Measurements from ENCODE around the gene PREX1.
A peak's percentile ranks its signal among the peaks of the same experiment; 100 is the strongest.

The PREX1 gene

DNA sequence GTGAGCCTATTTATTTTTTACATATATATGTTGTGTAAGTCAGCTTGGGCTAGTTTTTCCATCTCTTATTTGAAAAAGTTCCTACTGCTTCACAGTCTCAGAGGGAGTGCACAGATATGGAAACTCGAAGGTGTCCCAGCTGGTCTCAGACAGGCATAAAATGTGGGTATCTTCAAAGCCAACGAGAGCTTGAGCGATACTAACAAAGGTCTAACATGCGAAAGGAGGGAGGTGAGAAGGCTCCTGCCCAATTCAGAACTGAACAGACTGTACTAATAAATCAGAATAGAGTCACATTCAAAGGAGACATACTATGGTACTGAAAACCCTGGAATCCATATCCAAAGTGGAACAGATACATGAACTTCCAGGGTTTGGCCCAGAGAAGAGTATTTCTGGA lies 113.0 kb downstream of the PREX1 start:
- no peak for DNase-seq

DNA sequence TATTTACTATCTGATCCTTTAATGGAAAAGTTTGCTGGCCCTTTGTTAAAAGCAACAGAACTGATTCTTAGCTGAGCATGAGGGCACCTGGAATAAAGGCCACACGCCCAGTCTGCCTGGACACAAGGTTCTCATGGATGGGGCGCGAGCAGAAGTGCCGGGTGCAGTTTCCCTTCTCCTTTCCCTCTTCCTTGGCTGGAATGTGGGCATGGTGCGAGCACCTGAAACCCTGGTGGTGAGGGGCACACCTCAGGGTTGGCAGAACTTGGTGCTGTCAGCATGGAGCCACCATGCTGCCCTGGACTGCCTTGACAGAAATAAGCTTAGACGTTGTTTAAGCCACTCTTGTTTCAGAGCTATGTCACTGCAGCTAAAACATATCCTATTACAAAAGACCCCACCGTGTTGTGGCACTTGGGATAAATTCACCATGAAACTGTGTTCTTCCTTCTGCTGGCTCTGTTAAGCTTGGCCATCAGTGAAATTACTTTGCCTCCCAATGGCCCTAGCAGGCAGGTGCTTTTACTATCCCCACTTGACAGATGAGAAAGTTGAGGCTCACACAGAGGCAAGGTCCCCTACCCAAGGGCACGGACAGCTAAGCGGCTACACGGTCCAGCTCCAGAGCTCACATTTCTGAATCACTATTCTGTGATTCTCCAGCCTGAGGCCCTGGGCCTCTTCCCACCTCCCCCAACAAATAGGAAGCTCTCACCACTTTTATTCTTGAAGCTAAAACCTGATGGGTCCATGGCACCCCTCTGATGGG lies 115.9 kb downstream of the PREX1 start:
- DNase-seq = no peak

DNA sequence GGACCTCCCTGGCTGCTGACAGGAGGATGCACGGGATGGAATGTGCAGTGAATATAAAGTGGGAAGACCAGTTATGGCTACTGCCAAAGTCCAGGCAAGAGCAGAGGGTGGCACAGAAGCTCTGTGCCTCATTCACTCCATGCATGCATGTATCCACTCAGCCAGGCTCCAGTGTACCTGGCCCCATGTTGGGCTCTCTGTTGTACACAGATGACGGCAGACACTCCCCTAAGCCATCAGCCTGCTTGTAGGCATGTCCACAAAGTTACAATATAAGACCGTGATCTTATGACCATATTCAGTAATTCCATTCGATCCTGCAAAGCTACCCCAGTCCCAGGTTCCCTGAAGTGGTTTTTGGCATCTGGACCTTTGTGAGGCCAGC lies 116.8 kb downstream of the PREX1 start:
- no peak for DNase-seq

DNA sequence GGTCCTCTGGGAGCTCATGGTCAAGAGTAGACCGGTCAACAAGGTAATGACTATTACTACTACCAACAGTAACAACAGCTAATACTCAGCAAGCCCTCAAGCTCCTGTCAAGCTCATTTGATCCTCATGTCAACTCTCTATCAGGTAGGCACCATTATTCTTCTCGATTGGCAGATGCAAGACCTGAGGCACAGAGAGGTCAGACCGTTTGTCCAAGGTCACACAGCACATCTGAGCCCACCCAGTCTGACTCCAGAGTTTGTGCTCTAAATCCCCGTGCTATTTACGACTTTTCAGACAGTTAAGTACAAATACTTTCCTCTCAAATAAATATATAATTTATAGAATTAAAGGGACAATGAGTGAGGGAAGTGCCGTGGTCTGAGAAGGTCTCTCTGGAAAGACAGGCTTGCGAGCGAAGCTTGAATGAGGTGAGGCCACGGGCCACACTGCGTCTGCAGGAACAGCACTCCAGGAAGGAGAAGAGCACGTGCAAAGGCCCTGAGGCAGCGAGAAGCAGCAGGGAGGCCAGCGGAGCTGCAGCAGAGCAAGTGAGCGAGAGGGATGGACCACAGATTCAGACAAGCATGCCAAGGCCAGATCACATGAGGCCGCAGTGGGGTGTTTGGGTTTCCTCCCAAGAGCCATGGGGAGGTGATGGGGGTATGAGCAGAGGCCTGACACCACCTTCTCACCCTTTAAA lies 117.3 kb downstream of the PREX1 start:
- DNase-seq = no peak

DNA sequence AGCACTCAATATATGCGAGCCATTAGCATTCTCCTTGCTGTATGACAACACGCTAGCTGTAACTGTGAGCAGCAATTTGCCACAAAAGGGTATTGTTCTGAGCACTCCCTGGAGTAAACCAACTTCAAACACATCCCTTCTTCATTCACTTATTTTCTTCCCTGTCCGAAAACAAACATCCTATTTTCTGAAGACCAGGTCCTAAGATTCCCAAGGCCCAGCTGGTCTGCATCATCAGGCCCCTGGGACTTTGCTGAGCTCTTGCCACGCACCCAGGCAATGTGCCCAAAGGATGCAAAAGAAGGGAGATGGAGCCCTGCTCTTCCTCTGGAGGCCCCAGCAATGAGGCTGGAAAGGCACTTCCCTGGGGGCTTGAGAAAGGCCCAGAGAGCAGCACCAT lies 118.1 kb downstream of the PREX1 start:
- no peak for DNase-seq

DNA sequence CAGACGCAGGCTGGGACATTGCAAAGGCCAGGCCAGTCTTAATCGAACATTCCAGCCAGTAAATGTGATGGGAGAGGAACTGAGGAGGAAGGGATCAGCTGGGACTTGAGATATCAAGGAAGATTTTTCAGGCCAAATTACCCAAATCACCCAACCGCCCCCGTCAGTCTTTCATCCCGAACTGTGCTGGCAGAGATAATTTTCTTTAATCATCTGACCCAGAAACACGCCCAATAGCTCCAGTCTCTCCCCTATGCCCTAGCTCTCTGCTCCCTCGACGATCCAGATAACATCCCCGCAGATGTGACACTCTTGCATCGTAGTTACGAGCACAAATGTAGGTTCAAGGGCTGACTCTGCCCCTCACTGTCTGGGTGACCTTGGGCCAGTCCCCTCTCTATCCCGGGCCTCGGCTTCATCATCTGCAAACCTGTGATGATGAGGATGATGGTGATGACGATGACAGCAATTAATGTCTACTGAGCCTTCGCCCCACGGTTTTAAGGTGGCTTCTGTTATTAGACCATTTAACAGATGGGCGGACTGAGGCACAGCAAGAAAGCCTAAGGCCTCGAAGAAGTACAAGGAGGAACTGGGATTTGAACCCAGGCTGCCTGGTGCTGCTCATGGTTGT lies 118.6 kb downstream of the PREX1 start:
- DNase-seq = no peak

DNA sequence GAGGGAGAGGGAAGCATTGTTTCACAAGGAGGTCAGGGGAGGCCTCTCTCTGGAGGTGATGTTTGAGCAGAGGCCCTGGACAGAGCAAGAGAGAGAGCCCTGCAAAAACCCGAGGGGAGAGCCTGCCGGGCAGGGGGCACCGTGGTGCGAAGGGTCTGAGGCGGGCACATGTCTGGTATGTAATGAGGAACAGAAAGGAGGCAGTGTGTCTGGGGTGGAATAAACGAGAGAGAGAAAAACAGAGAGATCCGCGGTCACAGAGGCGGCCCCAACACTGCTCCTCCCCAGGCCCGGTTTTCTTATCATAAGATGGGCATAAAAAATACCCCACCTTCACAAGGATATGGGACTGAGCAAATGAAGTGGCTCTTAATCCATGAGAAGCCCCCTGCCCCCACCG lies 119.2 kb downstream of the PREX1 start:
- DNase-seq = no peak

DNA sequence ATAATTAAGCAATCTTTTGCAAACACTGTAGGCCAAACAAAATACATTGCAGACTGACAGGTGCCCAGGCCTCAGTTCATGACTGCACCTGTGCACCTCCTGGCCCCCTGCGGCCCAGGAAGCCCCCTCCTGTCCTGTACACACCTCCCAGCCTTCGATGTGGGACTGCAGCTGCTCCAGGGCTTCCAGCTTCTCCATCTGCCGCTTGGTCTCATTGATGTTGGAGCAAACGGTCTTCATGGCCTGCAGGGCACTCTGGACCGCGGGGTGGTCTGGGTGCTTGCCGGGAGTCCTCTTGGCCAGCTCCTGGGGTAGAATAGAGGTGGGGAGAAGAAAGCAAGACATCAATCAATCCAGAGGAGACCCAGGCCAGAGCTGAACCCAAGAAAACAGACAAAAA lies 119.7 kb downstream of the PREX1 start:
- no peak for DNase-seq

DNA sequence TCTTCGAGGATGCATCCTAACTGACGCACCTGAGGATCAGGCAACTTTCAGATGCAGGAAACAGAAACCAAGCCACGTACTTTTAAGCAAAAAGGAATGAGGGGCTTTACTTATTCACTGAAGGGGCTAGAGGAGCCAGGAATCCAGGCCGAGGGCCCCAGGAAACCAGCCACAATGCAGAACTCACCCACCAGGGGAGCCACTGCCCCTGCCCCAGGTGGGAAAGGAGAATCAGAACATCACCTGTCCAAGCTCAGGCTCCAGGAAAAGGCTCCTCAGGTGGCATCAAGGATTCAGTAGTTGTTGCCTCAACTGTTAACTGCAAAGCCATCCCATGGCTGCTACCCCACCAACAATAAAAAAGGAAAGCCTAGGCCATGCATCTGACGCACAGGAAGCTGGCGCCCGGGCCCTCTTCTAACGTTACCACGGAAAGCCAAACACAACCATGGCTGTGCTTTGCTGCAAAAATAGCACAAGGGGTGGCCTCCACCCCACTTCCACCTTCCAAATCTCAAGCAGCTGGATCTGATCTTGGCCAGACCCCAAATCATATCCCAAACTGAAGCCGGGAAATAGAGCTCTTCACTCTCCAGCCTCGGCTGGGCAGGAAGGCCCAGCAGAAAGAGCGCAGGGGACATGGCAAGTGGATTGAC lies 121.0 kb downstream of the PREX1 start:
- DNase-seq = no peak

DNA sequence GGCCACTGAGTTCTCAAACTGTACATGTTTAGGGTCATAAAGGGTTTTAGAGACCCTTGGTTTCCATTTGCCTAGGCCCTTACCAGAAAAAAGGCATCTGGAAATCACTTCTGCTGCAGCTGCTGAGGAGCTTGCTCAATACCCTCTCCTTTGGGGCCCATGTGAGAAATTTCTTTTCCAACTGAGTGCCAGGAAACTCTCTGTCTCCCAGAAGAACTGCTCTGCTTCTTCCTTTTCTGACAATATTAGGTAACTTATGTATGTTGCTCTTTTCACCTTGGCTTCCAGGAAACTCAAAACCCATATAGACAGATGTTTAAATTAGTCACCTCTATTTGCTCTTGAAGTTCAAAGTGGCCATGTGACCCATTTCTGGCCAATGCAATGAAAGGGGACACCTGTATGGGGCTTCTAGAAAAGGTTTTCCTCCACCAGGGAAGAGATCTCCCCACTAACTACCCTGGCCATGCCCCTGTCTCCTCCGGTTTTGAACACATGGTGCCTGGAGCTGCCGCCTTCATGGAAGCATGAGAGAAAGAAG lies 121.6 kb downstream of the PREX1 start:
- DNase-seq = no peak

DNA sequence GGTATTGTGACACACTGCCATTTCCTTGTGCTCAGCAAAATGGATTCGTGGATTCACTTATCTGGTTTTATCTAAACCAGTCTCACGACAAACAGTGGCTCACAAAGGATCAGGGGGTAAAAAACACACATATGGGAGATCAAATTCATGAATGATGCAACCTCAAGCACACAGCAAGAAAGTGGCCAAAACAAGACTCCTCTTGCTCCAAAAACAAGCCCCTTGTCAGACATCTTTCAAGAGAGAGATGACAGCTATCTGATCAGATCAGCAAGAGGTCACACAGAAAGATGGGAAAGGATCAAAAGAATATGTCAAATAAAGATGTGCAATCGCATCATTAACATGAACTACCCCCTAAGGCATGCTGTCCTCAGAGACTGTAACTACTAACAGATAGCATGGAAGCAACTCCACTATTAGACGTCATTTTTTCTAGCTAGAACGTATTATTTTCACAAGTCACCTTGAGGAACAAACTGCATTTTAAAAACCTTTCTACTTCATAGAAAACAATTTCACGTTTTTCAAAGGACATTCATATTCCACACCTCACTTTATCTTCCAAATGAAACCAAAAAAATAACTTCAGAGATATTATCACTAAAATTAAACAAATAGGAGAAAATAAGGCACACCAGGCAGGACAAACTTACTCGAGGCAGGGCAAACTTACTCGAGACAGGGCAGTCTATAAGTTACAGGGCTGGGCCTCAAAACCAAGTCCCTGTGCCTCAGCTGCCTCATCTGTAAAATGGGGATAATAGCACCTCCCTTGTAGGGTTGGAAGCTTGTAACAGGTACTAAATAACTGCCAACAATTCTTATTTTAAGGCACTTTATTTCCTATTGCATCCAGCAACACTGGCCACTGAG lies 122.3 kb downstream of the PREX1 start:
- peak; percentile 58 for DNase-seq

DNA sequence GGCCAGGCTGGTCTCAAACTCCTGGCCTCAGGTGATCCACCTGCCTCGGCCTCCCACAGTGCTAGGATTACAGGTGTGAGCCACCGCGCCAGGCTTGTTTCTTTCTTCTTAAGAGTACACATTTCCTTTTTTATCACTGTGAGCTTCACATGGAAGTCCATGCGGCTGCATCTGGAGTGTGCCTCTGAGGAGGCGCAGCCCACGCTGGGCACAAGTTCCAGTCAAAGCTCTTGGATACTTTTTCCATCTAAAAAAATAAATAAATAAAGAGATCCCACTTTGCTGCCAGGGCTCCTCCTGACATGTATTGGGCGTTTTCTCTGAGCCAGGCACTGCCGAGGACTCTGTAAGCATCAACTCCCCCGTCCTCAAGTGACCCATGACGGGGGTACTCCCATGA lies 123.0 kb downstream of the PREX1 start:
- no peak for DNase-seq

DNA sequence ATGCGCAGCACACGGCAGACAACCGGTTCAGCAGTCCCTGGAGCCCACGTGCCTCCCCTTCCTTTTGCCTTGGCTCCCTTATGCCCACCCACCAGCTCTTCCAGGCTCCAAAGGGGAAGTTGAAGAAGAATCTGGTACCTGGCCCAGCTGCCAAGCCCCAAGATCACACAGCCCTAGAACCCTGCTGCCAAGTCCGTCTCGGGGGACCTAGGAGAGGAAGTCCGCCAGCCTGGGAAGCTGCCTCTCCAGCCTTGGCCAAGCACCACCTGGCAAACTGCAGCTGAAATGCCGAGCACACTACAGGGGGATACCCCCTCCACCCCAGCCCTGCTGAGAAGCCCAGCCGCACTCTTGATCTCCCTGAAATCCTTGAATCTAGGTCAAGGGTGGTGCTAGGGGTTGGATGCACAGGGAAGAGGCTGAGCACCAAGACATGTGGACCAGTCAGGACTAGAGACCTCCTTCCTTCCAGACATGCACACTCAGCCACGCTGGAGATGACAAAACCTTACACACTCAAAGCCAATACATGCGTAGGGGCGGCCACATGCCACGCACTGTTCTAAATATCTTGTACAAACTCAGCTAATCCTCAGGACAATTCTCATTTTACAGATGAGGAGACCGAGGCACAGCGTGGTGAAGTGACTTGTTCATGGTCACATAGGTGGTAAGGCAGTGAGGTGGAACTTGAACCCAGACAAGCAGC lies 124.1 kb downstream of the PREX1 start:
- DNase-seq = no peak

DNA sequence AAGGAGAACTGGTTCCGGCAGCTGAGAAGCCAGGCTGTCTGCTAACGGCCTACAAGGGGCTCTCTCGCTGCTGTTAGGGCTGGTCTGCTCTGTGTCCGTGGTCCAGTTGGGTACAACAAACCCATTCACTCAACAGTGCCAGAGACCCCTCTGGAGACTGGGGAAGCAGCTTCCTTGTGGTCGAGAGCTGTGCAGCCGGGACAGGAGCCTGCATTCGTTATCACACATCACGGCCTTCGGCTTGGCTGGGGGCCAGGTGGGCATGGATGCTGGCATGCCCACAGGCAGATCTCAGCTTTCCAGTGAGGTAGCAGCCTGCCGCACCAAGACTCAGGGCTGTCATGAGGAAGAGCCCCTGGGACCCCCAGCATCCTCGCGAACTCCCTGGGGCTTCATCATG lies 124.7 kb downstream of the PREX1 start:
- no peak for DNase-seq

DNA sequence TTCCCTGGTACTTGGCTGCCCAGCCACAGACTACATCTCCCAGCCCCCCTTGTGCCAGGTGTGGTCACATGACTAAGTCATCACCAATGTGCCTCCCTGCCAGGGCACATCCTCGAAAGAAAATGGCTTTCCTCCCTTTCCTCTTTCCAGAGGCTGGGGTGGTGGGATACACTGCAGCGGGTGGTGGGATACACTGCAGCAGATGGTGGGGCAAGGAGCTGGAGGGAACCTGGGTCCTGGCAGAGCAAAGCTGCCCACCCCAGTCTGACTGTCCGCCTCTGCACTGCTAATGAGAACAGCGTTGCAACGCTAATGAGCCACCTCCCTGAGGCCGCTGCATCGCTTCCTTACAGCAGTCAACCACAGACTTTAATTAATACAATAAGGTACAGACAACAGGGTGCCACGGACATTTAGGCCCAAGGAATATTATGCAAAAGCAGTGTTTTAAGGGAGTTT lies 125.3 kb downstream of the PREX1 start:
- DNase-seq = no peak

DNA sequence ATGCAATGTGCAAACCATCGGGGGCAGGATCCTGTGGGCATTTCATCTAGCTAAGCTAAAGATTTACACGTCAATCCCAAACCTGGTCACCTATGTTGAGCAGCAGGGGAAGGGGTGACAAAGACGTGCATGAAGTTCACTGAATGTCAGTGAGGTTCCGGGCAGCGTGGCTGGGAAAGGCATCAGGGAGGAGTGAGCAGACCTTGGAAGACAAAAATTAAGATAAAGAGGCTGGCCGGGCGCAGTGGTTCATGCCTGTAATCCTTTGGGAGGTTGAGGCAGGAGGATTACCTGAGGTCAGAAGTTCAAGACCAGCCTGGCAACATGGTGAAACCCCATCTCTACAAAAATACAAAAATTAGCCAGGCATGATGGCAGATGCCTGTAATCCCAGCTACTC lies 126.1 kb downstream of the PREX1 start:
- no peak for DNase-seq

DNA sequence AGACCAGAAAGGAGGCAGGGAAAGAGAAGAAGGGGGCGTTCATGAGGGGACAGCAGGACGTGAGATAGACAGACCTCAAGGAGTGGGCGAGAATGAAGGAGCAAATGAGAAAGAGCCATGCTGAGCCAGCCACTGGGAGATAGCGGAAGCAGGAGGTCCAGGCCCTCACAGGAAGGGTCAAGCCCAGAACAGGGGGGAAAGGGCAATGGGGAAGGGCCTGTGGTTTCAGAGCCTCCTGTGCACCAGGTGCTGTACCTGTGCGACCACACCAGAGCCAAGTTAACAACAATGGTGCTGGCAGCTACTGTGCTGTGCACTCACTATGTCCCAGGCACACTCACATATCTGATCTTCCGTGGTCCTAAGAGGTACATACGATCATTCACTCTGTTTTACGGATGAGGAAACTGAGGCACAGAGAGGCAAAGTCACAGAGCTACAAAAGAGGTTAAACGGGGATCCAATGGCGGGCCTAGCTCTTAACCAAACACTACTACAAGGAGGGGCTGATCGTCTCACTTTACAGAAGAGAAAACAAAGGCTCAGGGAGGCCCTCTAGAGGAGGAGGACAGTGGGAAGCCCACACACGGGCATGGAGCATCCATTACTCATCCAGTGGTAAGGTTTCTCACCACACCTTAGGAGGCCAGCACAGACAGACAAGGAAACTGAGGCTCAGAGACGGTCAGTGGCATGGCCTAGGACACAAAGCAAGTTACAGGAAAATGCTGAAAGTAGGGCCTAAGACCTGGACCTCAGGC lies 129.1 kb downstream of the PREX1 start:
- no peak for DNase-seq

DNA sequence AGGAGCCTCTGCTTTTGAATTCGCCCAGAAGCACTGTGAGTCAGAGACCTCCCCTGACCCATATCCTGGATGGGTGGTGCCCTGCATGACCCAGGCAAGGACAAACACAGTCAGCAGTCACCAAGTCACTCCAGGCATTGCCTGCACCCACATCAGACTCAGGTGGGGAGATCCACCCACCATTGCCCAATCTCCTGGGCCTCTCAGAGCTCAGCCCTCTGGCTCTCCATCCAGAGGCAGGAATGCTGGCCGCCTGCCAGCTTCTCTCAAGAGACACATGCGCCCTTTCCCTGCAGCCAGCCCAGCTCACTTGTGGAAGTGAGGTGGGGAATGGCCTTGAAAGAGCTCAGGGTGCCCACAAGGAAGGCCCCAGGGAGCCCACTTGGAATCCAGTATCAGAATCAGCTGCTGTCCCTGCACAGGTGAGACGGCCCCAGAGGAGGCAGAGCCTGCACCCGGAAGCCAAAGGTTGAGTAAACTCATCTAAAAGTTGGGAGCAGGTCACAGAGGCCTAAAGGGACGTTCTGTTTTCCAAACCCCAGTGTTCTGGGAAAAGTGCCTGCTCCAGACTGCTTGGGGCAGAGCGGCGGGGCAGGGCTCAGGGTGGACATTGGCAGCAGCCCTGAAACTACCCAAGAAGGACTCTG lies 129.8 kb downstream of the PREX1 start:
- peak; percentile 81 for DNase-seq

DNA sequence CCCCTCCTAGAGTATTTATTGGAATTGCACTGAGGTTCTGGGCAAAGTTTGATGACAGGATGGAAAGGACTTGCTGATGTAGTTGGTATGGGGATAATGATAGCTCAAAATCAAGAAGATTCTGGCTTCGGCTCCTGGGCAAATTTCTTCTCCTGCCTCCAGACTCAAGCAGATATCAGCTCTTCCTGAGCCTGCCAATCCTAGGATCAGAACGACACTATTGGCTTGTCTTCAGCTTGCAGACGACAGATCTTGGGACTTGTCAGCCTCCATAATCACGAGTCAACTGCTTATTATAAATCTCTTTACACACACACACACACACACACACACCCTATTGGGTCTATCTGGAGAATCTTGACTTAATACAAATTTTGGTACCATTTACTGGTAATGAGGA lies 131.1 kb downstream of the PREX1 start:
- DNase-seq = no peak

DNA sequence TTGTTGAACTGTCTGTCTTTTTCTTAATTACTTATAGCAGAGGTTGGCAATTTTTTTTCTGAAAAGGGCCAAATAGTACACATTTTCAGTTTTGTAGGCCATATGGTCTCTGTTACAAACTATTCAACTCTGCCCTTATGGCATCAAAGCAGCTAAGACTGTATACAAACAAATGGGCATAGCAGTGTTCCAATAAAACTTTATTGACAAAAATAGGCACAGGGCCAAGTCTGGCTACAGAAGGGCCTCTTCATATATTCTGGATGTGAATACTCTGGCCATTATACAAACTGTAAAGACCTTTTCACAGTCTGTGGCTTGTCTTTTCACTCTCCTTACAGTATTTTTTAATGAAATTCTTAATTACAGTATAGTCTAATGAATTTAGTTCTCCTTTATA lies 132.1 kb downstream of the PREX1 start:
- DNase-seq = no peak

Data from fibroblast of skin of right biceps (primary cell).